ENCODE measurements around the gene TERT.
"Not testable (repeated sequence)": the region's sequence is repeated elsewhere in the genome, so short reads cannot be mapped to it uniquely, and the experiment has no call there.

TERT gene

DNA sequence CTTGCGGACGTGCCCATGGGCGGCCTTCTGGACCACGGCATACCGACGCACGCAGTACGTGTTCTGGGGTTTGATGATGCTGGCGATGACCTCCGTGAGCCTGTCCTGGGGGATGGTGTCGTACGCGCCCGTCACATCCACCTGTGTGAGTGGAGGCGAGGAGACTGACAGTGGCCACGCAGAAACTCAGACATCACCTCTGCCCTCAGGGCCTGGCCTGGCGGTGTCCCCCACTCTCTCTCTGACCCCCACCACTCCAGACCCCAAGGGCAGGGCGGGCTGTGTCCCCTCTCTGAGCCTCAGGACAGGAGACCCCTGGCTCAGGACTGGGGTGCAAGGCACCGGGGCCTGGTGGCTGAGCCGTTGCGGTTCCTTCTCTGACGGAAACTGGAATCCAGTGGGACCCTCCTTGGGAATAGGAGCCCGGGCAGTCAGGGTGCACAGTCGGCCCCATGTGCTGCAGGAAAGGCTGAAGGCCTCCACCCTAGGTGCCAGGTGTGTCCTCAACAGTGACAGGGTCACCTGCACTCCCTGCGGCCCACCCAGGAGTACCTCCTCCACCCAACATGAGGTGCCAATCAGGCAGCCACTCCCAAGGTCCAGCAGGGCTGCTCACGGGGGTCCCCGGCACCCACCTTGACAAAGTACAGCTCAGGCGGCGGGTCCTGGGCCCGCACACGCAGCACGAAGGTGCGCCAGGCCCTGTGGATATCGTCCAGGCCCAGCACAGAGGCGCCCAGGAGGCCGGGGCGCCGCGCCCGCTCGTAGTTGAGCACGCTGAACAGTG lies 16.0 kb downstream of the TERT start:
- no peaks in the 10 kb centered on the region for H3K36me3 ChIP-seq (ENCODE audit: control insufficient read depth in 2 of 2, insufficient read depth in 2 of 2, low read length in 2 of 2)
- no peaks in the 10 kb centered on the region for H3K9me3 ChIP-seq (ENCODE audit: control insufficient read depth in 2 of 2, low read length in 2 of 2)
- H3K27ac ChIP-seq (ENCODE audit: low read depth in 2 of 2, low read length in 2 of 2), result no peak overlapping the region
- no peaks in the 10 kb centered on the region for H3K27me3 ChIP-seq (ENCODE audit: control insufficient read depth in 2 of 2, insufficient read depth in 2 of 2, low read length in 2 of 2)
- no peak overlapping the region for H3K9ac ChIP-seq (ENCODE audit: low read depth in 1 of 2, low read length in 2 of 2)
- no peak overlapping the region for H3K4me3 ChIP-seq (ENCODE audit: low read length in 2 of 2)
- H3K4me1 ChIP-seq (ENCODE audit: control insufficient read depth in 2 of 2, insufficient read depth in 2 of 2, low read length in 2 of 2), result no peaks in the 10 kb centered on the region

DNA sequence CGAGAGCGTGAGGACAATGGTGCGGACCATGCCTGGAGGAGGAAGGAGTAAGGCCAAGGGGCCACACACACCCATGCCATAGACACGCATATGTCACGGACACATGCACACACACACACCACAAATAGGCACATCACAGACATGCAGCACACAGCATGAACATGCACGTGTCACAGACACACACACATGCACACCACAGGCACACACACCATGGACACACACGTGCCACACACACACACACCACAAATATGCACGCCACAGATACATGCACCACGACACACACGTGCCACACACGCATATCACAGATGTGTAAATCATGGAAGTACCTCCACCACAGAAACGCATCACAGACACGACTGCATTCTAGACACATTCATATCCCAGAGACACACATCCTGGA lies 16.7 kb downstream of the TERT start:
- Histone ChIP-seq H3K27ac (ENCODE audit: low read depth in 2 of 2, low read length in 2 of 2) (no peak overlapping the region), H3K27me3 (ENCODE audit: control insufficient read depth in 2 of 2, insufficient read depth in 2 of 2, low read length in 2 of 2) (no peaks in the 10 kb centered on the region), H3K4me3 (ENCODE audit: low read length in 2 of 2) (no peak overlapping the region), H3K4me1 (ENCODE audit: control insufficient read depth in 2 of 2, insufficient read depth in 2 of 2, low read length in 2 of 2) (no peaks in the 10 kb centered on the region), H3K36me3 (ENCODE audit: control insufficient read depth in 2 of 2, insufficient read depth in 2 of 2, low read length in 2 of 2) (no peaks in the 10 kb centered on the region), H3K9ac (ENCODE audit: low read depth in 1 of 2, low read length in 2 of 2) (no peak overlapping the region), H3K9me3 (ENCODE audit: control insufficient read depth in 2 of 2, low read length in 2 of 2) (no peaks in the 10 kb centered on the region)

DNA sequence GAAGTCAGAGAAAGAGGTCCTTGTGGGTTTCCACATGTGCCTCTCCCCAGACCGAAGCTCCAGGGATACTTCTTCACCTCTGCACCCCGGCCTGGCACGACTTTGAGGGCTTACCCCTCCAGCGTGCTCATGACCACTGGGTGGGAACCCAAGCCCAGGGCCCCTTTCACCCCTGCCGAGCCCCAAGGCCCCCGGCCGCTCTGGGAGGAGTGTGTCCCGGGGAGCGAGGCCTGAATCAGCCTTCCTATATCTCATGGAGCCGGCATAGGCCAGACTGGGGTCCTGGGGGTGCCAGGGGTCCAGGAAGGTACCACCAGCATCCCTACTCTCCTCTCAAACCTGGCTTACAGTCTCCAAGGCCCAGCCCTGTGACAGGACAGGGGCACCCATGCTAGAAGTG lies 17.1 kb downstream of the TERT start:
- Histone ChIP-seq H3K36me3 (ENCODE audit: control insufficient read depth in 2 of 2, insufficient read depth in 2 of 2, low read length in 2 of 2) (no peaks in the 10 kb centered on the region), H3K4me1 (ENCODE audit: control insufficient read depth in 2 of 2, insufficient read depth in 2 of 2, low read length in 2 of 2) (no peaks in the 10 kb centered on the region), H3K27me3 (ENCODE audit: control insufficient read depth in 2 of 2, insufficient read depth in 2 of 2, low read length in 2 of 2) (no peaks in the 10 kb centered on the region), H3K9ac (ENCODE audit: low read depth in 1 of 2, low read length in 2 of 2) (no peak overlapping the region), H3K4me3 (ENCODE audit: low read length in 2 of 2) (no peak overlapping the region), H3K9me3 (ENCODE audit: control insufficient read depth in 2 of 2, low read length in 2 of 2) (no peaks in the 10 kb centered on the region), H3K27ac (ENCODE audit: low read depth in 2 of 2, low read length in 2 of 2) (no peak overlapping the region)

DNA sequence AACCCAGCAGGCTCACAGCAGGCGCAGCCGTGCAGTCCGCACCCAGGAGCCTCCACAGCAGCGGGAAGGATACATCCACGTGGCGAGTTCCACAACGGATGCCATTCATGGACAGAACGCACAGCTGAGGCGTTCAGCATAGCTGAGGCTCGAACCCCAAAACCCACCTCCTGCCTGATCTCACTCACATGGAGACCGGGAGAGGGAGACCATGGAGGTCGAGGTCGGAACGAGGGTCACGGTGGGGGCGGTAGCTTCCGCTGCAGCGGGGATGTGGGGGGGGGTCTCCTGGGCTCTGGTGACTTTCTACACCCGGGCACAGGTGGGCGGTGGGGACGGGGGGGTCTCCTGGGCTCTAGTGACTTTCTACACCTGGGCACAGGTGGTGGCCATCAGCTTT lies 17.5 kb downstream of the TERT start:
- H3K9ac ChIP-seq (ENCODE audit: low read depth in 1 of 2, low read length in 2 of 2), result no peak overlapping the region
- H3K27me3 ChIP-seq (ENCODE audit: control insufficient read depth in 2 of 2, insufficient read depth in 2 of 2, low read length in 2 of 2), result no peaks in the 10 kb centered on the region
- H3K4me3 ChIP-seq (ENCODE audit: low read length in 2 of 2), result no peak overlapping the region
- H3K36me3 ChIP-seq (ENCODE audit: control insufficient read depth in 2 of 2, insufficient read depth in 2 of 2, low read length in 2 of 2), result no peaks in the 10 kb centered on the region
- H3K9me3 ChIP-seq (ENCODE audit: control insufficient read depth in 2 of 2, low read length in 2 of 2), result no peaks in the 10 kb centered on the region
- no peaks in the 10 kb centered on the region for H3K4me1 ChIP-seq (ENCODE audit: control insufficient read depth in 2 of 2, insufficient read depth in 2 of 2, low read length in 2 of 2)
- H3K27ac ChIP-seq (ENCODE audit: low read depth in 2 of 2, low read length in 2 of 2), result no peak overlapping the region

DNA sequence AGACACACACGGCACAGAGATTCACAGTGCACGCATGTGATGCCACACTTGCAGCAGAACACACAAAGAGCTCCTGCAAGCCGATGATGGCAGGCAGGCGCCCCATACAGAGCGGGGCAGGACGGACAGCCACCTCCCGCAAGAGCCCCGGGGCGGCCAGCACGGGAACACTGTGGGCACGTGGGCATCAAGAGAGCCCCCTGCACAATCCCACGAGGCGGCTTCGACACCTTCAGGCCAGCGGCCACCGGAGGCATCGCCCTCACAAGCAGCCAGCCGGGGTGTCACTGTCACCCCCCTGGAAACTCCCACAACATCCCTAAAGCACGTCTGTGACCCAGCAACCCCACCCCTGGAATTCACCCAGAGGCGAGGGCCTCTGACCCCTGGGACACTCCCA lies 17.9 kb downstream of the TERT start:
- Histone ChIP-seq H3K36me3 (ENCODE audit: control insufficient read depth in 2 of 2, insufficient read depth in 2 of 2, low read length in 2 of 2) (no peaks in the 10 kb centered on the region), H3K4me1 (ENCODE audit: control insufficient read depth in 2 of 2, insufficient read depth in 2 of 2, low read length in 2 of 2) (no peaks in the 10 kb centered on the region), H3K9ac (ENCODE audit: low read depth in 1 of 2, low read length in 2 of 2) (no peak overlapping the region), H3K27me3 (ENCODE audit: control insufficient read depth in 2 of 2, insufficient read depth in 2 of 2, low read length in 2 of 2) (no peaks in the 10 kb centered on the region), H3K27ac (ENCODE audit: low read depth in 2 of 2, low read length in 2 of 2) (no peak overlapping the region), H3K4me3 (ENCODE audit: low read length in 2 of 2) (no peak overlapping the region), H3K9me3 (ENCODE audit: control insufficient read depth in 2 of 2, low read length in 2 of 2) (no peaks in the 10 kb centered on the region)

DNA sequence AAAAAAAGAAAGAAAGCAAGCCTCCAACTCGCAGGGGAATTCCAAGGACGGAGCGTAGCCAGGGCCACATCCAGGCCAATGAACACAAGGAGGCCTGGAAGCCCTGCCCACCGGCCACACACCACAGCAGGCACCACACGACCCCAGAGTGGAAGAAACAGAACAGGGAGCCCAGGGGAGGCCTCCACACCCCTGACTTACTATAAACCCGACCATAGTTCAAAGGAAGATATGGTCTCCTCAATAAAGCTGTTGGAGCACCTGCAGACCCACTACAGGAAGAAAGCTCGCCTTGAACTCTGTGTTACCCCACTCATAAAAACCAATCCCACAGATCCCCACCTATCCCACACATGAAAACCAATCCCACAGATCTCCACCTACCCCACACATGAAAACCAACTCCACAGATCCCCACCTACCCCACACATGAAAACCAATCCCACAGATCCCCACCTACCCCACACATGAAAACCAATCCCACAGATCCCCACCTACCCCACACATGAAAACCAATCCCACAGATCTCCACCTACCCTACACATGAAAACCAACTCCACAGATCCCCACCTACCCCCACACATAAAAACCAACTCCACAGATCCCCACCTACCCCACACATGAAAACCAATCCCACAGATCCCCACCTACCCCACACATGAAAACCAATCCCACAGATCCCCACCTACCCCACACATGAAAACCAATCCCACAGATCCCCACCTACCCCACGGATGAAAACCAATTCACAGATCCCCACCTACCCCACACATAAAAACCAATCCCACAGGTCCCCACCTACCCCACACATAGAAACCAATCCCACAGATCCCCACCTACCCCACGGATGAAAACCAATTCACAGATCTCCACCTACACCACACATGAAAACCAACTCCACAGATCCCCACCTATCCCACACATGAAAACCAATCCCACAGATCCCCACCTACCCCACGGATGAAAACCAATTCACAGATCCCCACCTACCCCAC lies 19.2 kb downstream of the TERT start:
- not testable (repeated sequence) for H3K4me3 ChIP-seq (ENCODE audit: low read length in 2 of 2); H3K9me3 ChIP-seq (ENCODE audit: control insufficient read depth in 2 of 2, low read length in 2 of 2); H3K27ac ChIP-seq (ENCODE audit: low read depth in 2 of 2, low read length in 2 of 2); H3K4me1 ChIP-seq (ENCODE audit: control insufficient read depth in 2 of 2, insufficient read depth in 2 of 2, low read length in 2 of 2); H3K9ac ChIP-seq (ENCODE audit: low read depth in 1 of 2, low read length in 2 of 2); H3K36me3 ChIP-seq (ENCODE audit: control insufficient read depth in 2 of 2, insufficient read depth in 2 of 2, low read length in 2 of 2); H3K27me3 ChIP-seq (ENCODE audit: control insufficient read depth in 2 of 2, insufficient read depth in 2 of 2, low read length in 2 of 2)

DNA sequence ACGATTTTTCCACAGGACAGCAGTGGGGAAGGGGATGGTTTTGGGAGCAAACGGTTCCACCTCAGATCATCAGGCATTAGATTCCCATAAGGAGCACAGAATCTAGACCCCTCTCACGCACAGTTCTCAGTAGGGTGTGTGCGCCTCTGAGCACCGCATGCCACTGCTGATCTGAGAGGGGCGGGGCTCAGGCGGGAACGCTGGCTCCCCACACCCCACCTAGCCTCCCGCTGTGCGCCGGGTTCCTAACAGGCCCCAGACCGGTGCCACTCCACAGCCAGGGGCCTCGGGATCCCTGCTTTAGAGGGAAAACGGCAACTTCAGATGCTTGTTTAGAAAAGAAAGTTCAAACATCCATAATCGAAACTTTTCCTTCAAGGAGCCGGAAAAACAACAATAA lies 20.4 kb downstream of the TERT start:
- no peak overlapping the region for H3K27ac ChIP-seq (ENCODE audit: low read depth in 2 of 2, low read length in 2 of 2)
- no peaks in the 10 kb centered on the region for H3K9me3 ChIP-seq (ENCODE audit: control insufficient read depth in 2 of 2, low read length in 2 of 2)
- no peaks in the 10 kb centered on the region for H3K27me3 ChIP-seq (ENCODE audit: control insufficient read depth in 2 of 2, insufficient read depth in 2 of 2, low read length in 2 of 2)
- no peak overlapping the region for H3K4me3 ChIP-seq (ENCODE audit: low read length in 2 of 2)
- no peaks in the 10 kb centered on the region for H3K4me1 ChIP-seq (ENCODE audit: control insufficient read depth in 2 of 2, insufficient read depth in 2 of 2, low read length in 2 of 2)
- H3K9ac ChIP-seq (ENCODE audit: low read depth in 1 of 2, low read length in 2 of 2), result no peak overlapping the region
- H3K36me3 ChIP-seq (ENCODE audit: control insufficient read depth in 2 of 2, insufficient read depth in 2 of 2, low read length in 2 of 2), result no peaks in the 10 kb centered on the region

DNA sequence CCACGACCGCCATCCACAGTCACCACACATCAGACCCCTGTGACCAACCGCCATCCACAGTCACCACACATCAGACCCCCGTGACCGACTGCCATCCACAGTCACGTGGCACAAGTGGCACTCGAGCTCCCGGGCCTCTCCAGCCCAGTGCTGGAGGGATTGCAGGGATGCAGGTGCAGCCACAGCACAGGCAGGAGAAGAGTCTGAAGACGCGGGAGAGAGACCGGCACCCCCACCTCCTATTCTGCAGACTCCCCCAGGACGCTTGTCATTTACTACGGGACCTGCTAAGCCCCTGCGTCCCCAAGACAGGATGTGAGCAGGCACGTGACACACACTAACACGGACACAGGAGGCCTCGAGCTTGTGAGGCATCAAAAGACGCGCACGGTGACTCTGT lies 21.1 kb downstream of the TERT start:
- Histone ChIP-seq H3K4me3 (ENCODE audit: low read length in 2 of 2) (no peak overlapping the region), H3K27ac (ENCODE audit: low read depth in 2 of 2, low read length in 2 of 2) (no peak overlapping the region), H3K9me3 (ENCODE audit: control insufficient read depth in 2 of 2, low read length in 2 of 2) (no peaks in the 10 kb centered on the region), H3K4me1 (ENCODE audit: control insufficient read depth in 2 of 2, insufficient read depth in 2 of 2, low read length in 2 of 2) (no peaks in the 10 kb centered on the region), H3K27me3 (ENCODE audit: control insufficient read depth in 2 of 2, insufficient read depth in 2 of 2, low read length in 2 of 2) (no peaks in the 10 kb centered on the region), H3K9ac (ENCODE audit: low read depth in 1 of 2, low read length in 2 of 2) (no peak overlapping the region), H3K36me3 (ENCODE audit: control insufficient read depth in 2 of 2, insufficient read depth in 2 of 2, low read length in 2 of 2) (no peaks in the 10 kb centered on the region)

DNA sequence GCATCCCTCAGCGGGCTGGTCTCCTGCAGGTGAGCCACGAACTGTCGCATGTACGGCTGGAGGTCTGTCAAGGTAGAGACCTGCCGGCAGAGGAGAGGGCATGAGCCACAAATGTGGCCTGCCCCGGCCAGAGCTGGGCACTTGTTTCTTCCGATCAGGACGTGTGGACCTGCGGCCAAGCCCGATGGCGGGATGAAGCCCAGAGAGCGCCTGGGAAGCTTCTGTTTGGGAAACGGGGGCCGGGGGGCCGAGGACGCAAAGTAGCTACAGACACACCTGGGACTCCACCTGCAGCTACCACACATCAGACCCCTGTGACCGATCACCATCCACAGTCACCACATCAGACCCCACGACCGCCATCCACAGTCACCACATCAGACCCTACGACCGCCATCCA lies 22.7 kb downstream of the TERT start:
- Histone ChIP-seq H3K36me3 (ENCODE audit: control insufficient read depth in 2 of 2, insufficient read depth in 2 of 2, low read length in 2 of 2) (no peaks in the 10 kb centered on the region), H3K9me3 (ENCODE audit: control insufficient read depth in 2 of 2, low read length in 2 of 2) (no peaks in the 10 kb centered on the region), H3K27me3 (ENCODE audit: control insufficient read depth in 2 of 2, insufficient read depth in 2 of 2, low read length in 2 of 2) (no peaks in the 10 kb centered on the region), H3K27ac (ENCODE audit: low read depth in 2 of 2, low read length in 2 of 2) (no peak overlapping the region), H3K9ac (ENCODE audit: low read depth in 1 of 2, low read length in 2 of 2) (no peak overlapping the region), H3K4me3 (ENCODE audit: low read length in 2 of 2) (no peak overlapping the region), H3K4me1 (ENCODE audit: control insufficient read depth in 2 of 2, insufficient read depth in 2 of 2, low read length in 2 of 2) (no peaks in the 10 kb centered on the region)

Measured in mucosa of rectum (tissue), 2 donors.